Activated CD8-positive, alpha-beta memory T cell treated with anti-CD3 and anti-CD28 coated beads, Interleukin-2, amount 50 U/mL, for 48 hours (primary cell): ENCODE data around the gene TIPIN.
"Not testable (repeated sequence)": the region's sequence is repeated elsewhere in the genome, so short reads cannot be mapped to it uniquely, and the experiment has no call there.

Experiments
- DNase-seq: peaks from one replicate; pipeline ENCODE4 v3.0.0-alpha.2; 2020

Gene TIPIN

GRCh38 chr15:66356359-66357236, at the start of gene TIPIN:
Gene TIPIN, minus strand, starts transcription at chr15:66356685. Its CDS starts 3,738 bp downstream, at chr15:66352947.
- peak; percentile 98 for DNase-seq

- no peak for DNase-seq
Observed at GRCh38 chr15:66405615-66406014, 49.1 kb upstream of the TIPIN start.

GRCh38 chr15:66405007-66405406, 48.5 kb upstream of the TIPIN start:
- no peak for DNase-seq

GRCh38 chr15:66404532-66404931, 48.0 kb upstream of the TIPIN start:
- no peak for DNase-seq

- no peak for DNase-seq
Observed at GRCh38 chr15:66404122-66404521, 47.6 kb upstream of the TIPIN start.

GRCh38 chr15:66403323-66403722, 46.8 kb upstream of the TIPIN start:
- DNase-seq, result no peak

GRCh38 chr15:66402761-66403284, 46.3 kb upstream of the TIPIN start:
- no peak for DNase-seq

GRCh38 chr15:66401130-66402021, 44.9 kb upstream of the TIPIN start:
- no peak for DNase-seq

GRCh38 chr15:66400351-66400774, 43.9 kb upstream of the TIPIN start:
- no peak for DNase-seq

- DNase-seq, result no peak
Observed at GRCh38 chr15:66399276-66399675, 42.8 kb upstream of the TIPIN start.

GRCh38 chr15:66394915-66395314, 38.4 kb upstream of the TIPIN start:
- no peak for DNase-seq

GRCh38 chr15:66394472-66394871, 38.0 kb upstream of the TIPIN start:
- DNase-seq, result no peak

- not testable (repeated sequence) for DNase-seq
Observed at GRCh38 chr15:66393037-66393436, 36.6 kb upstream of the TIPIN start.

GRCh38 chr15:66390678-66391077, 34.2 kb upstream of the TIPIN start:
- no peak for DNase-seq

- no peak for DNase-seq
Observed at GRCh38 chr15:66389859-66390381, 33.4 kb upstream of the TIPIN start.

GRCh38 chr15:66389098-66389858, 32.8 kb upstream of the TIPIN start:
- no peak for DNase-seq

- DNase-seq, result no peak
Observed at GRCh38 chr15:66388576-66388975, 32.1 kb upstream of the TIPIN start.

GRCh38 chr15:66388043-66388363, 31.5 kb upstream of the TIPIN start:
- DNase-seq, result no peak

- DNase-seq, result peak; percentile 90
Observed at GRCh38 chr15:66387163-66388042, 30.9 kb upstream of the TIPIN start.

- peak; percentile 99 for DNase-seq
Observed at GRCh38 chr15:66386204-66387123, 30.0 kb upstream of the TIPIN start, which contains the start of gene MAP2K1. Gene MAP2K1, plus strand, starts transcription at chr15:66386912. Its CDS starts 436 bp downstream, at chr15:66387348.
